OCI-LY1 (cell line): Measurements from ENCODE around the gene KIF21A.
A peak's percentile ranks its signal among the peaks of the same experiment; 100 is the strongest.

Source experiments
- H2AFZ ChIP-seq: fragments of 200-600 bp; sonication (generic), shearing (Covaris generic); 2 replicates; pipeline ENCODE4 v1.6.0; 2014; ENCODE audit warnings: antibody characterized with exemption, mild to moderate bottlenecking, low read length
- H3F3A ChIP-seq: fragments of 200-600 bp; sonication (generic), shearing (Covaris generic); 2 replicates; pipeline ENCODE4 v1.6.0; 2014; ENCODE audit warnings: mild to moderate bottlenecking, antibody characterized with exemption, low read length, moderate library complexity; ENCODE audit not compliant: insufficient read depth
- H3K27ac ChIP-seq: fragments of 200-600 bp; sonication (generic); 2 replicates; pipeline ENCODE4 v1.5.1; 2014; ENCODE audit warnings: low read length, mixed run types, mild to moderate bottlenecking, low read depth; ENCODE audit not compliant: poor library complexity, severe bottlenecking
- H3K27me3 ChIP-seq: fragments of 200-600 bp; sonication (generic); 2 replicates; pipeline ENCODE4 v1.6.0; 2014; ENCODE audit warnings: antibody characterized with exemption, mild to moderate bottlenecking, low read length, moderate library complexity; ENCODE audit not compliant: insufficient read depth
- H3K36me3 ChIP-seq: fragments of 200-600 bp; sonication (generic); 2 replicates; pipeline ENCODE4 v1.6.1; 2014; ENCODE audit warnings: mild to moderate bottlenecking, antibody characterized with exemption, low read length, moderate library complexity, mixed read lengths; ENCODE audit not compliant: insufficient read depth
- H3K4me1 ChIP-seq: fragments of 200-600 bp; sonication (generic); 2 replicates; pipeline ENCODE4 v1.5.1; 2014; ENCODE audit warnings: mild to moderate bottlenecking, low read length, moderate library complexity; ENCODE audit not compliant: insufficient read depth, severe bottlenecking
- H3K4me2 ChIP-seq: fragments of 200-600 bp; sonication (generic), shearing (Covaris generic); 2 replicates; pipeline ENCODE4 v1.6.1; 2014; ENCODE audit warnings: low read length
- H3K4me3 ChIP-seq: fragments of 200-600 bp; sonication (generic); 2 replicates; pipeline ENCODE4 v1.5.1; 2014; ENCODE audit warnings: low read length, low read depth, mild to moderate bottlenecking, mixed read lengths; ENCODE audit not compliant: poor library complexity, severe bottlenecking
- H3K79me2 ChIP-seq: fragments of 200-600 bp; shearing (Covaris generic); 2 replicates; pipeline ENCODE4 v1.6.1; 2016; ENCODE audit warnings: mixed run types, low read length, mixed read lengths; ENCODE audit not compliant: insufficient read depth
- H3K9ac ChIP-seq: fragments of 200-600 bp; sonication (generic), shearing (Covaris generic); 2 replicates; pipeline ENCODE4 v1.6.1; 2014; ENCODE audit warnings: mild to moderate bottlenecking, low read length, mixed read lengths
- H3K9me2 ChIP-seq: fragments of 200-600 bp; sonication (generic), shearing (Covaris generic); 2 replicates; pipeline ENCODE4 v1.6.1; 2014; ENCODE audit warnings: low read depth, mild to moderate bottlenecking, low read length, mixed read lengths
- H3K9me3 ChIP-seq: fragments of 200-600 bp; shearing (Covaris generic); 2 replicates; pipeline ENCODE4 v1.6.1; 2014; ENCODE audit warnings: low read length, mixed read lengths
- H4K20me1 ChIP-seq: fragments of 200-600 bp; sonication (generic), shearing (Covaris generic); 2 replicates; pipeline ENCODE4 v1.6.0; 2016; ENCODE audit warnings: mild to moderate bottlenecking, low read length; ENCODE audit not compliant: insufficient read depth
- CTCF ChIP-seq: fragments of 200-600 bp; sonication (generic), shearing (Covaris generic); IDR thresholded peaks from 2 replicates; pipeline ENCODE4 v1.5.1; 2017; ENCODE audit warnings: mild to moderate bottlenecking, antibody characterized with exemption, low read length, moderate library complexity, mixed read lengths
- EZH2 ChIP-seq: fragments of 200-600 bp; sonication (generic), shearing (Covaris generic); IDR thresholded peaks from 2 replicates; pipeline ENCODE4 v1.8.0; 2017; ENCODE audit warnings: borderline replicate concordance, mixed run types, mild to moderate bottlenecking, antibody characterized with exemption, low read length, moderate library complexity, mixed read lengths

The KIF21A gene

GRCh38 chr12:39441189-39441962, 1.5 kb downstream of the KIF21A start:
- H3K4me2 ChIP-seq, result peak overlapping the region; percentile 86
- no peaks in the 10 kb centered on the region for H3K9me3 ChIP-seq
- H4K20me1 ChIP-seq, result no peaks in the 10 kb centered on the region
- no peaks in the 10 kb centered on the region for H3K9me2 ChIP-seq
- no peak overlapping the region for H2AFZ ChIP-seq
- no peaks in the 10 kb centered on the region for H3F3A ChIP-seq
- H3K79me2 ChIP-seq, result peaks cover 53% of the 10 kb centered on the region
- no peaks in the 10 kb centered on the region for H3K36me3 ChIP-seq
- peaks cover 40% of the 10 kb centered on the region for H3K4me1 ChIP-seq
- peak overlapping the region; percentile 76 for H3K4me3 ChIP-seq
- peak overlapping the region; percentile 76 for H3K9ac ChIP-seq
- peak overlapping the region; percentile 71 for H3K27ac ChIP-seq
- no peak for TF ChIP-seq CTCF
- TF ChIP-seq EZH2, result no peak
- H3K27me3 ChIP-seq, result no peaks in the 10 kb centered on the region

GRCh38 chr12:39440781-39441180, 2.1 kb downstream of the KIF21A start:
- TF ChIP-seq EZH2, result no peak
- TF ChIP-seq CTCF, result no peak

GRCh38 chr12:39440101-39440500, 2.8 kb downstream of the KIF21A start:
- no peaks in the 10 kb centered on the region for H3K9me3 ChIP-seq
- H3K79me2 ChIP-seq, result peaks cover 53% of the 10 kb centered on the region
- no peaks in the 10 kb centered on the region for H3K9me2 ChIP-seq
- H3K4me1 ChIP-seq, result peaks cover 40% of the 10 kb centered on the region
- no peaks in the 10 kb centered on the region for H3K27me3 ChIP-seq
- H4K20me1 ChIP-seq, result no peaks in the 10 kb centered on the region
- peak overlapping the region; percentile 76 for H3K4me3 ChIP-seq
- H3K36me3 ChIP-seq, result no peaks in the 10 kb centered on the region
- no peak for TF ChIP-seq EZH2
- no peak for TF ChIP-seq CTCF
- no peak overlapping the region for H3K9ac ChIP-seq
- no peaks in the 10 kb centered on the region for H3F3A ChIP-seq
- no peak overlapping the region for H3K27ac ChIP-seq
- peak overlapping the region; percentile 86 for H3K4me2 ChIP-seq
- H2AFZ ChIP-seq, result no peak overlapping the region

More at GRCh38 chr12:39440781-39441180, 2.1 kb downstream of the KIF21A start:
- Histone ChIP-seq H2AFZ (no peak overlapping the region), H3F3A (no peaks in the 10 kb centered on the region), H3K79me2 (peaks cover 53% of the 10 kb centered on the region), H3K9me3 (no peaks in the 10 kb centered on the region), H3K9ac (peak overlapping the region; percentile 60), H3K27me3 (no peaks in the 10 kb centered on the region), H3K4me1 (peaks cover 40% of the 10 kb centered on the region), H3K36me3 (no peaks in the 10 kb centered on the region), H4K20me1 (no peaks in the 10 kb centered on the region), H3K4me3 (peak overlapping the region; percentile 76), H3K27ac (peak overlapping the region; percentile 56), H3K4me2 (peak overlapping the region; percentile 86), H3K9me2 (no peaks in the 10 kb centered on the region)
